ENCODE results near the gene CCDC59. TPM values are rescaled to one million over a fixed set of nuclear protein-coding genes. Genes with fewer than 3 reads are reported as not detected.

CCDC59 gene
- total and polyA plus RNA-seq, 10 of the 15 experiments (the other 5 are each of a cell fraction or from before 2014, with no cell fraction given): 30.4 to 128 (median 84.0) TPM

- ChIA-PET SMC1A (ENCODE audit: uncharacterized antibody, unreplicated experiment) (interaction anchor here (0.6 to 0.8 kb wide), 2 partner anchors 27 to 151 kb away, joined by 3 to 6 read pairs; no protein-coding TSS in a partner anchor), RAD21 (ENCODE audit: unreplicated experiment) (interaction anchor here (0.6 to 0.9 kb wide), 2 partner anchors 29 to 709 kb away, joined by 3 read pairs; partner anchors contain the start of genes CCDC59 and METTL25), CTCF (interaction anchor here (0.6 to 1.3 kb wide), 4 partner anchors 685 to 737 kb away, joined by 3 to 5 read pairs (median 4); no protein-coding TSS in a partner anchor), POLR2A (no interaction called here)
- no TSS peak for BruUV-seq (replicated peaks)
- Histone ChIP-seq H3K27ac (ENCODE audit: control insufficient read depth, insufficient read depth) (no peak overlapping the region), H3K79me2 (ENCODE audit: control insufficient read depth, insufficient read depth, low read length) (no peaks in the 10 kb centered on the region), H4K20me1 (ENCODE audit: control insufficient read depth, insufficient read depth) (no peaks in the 10 kb centered on the region), H3K4me2 (ENCODE audit: control insufficient read depth, insufficient read depth) (no peak overlapping the region), H3K9ac (ENCODE audit: control insufficient read depth, insufficient read depth, low read length) (no peak overlapping the region), H2AFZ (ENCODE audit: control insufficient read depth, low read depth, low read length) (no peak overlapping the region), H3K4me1 (ENCODE audit: control insufficient read depth, insufficient read depth, low read length) (no peaks in the 10 kb centered on the region), H3K4me3 (no peak overlapping the region), H3K27me3 (replicated peaks in 1 of 2; ENCODE audit: control insufficient read depth in 2 of 2, insufficient read depth in 2 of 2, low read length in 1 of 2) (no peaks in the 10 kb centered on the region), H3K36me3 (ENCODE audit: control insufficient read depth in 2 of 2, insufficient read depth in 2 of 2, low read length in 1 of 2) (no peaks in the 10 kb centered on the region), H3K9me3 (replicated peaks; ENCODE audit: control insufficient read depth, insufficient read depth, low read length) (no peaks in the 10 kb centered on the region)
- WGBS (ENCODE audit: insufficient coverage, insufficient replicate concordance, low lambda C conversion rate, missing lambda C conversion rate): 88% methylated on average over 1 of the region's 1 CpG
- DNase-seq (ENCODE audit: low read depth, low spot score): no peak
- in situ Hi-C loops (cut with MboI): loop anchor here (10.0 kb wide), 1 partner anchor 675 kb away; no protein-coding TSS in a partner anchor
- intact Hi-C loops (cut with micrococcal nuclease; ENCODE audit: unreplicated experiment): no loop called here
- ATAC-seq: no peak
- no peak for FAIRE-seq
- TF ChIP-seq GATAD2B (conservative IDR thresholded peaks at IDR 0.05; ENCODE audit: low read depth) (no peak), CHD4 (IDR thresholded peaks at IDR 0.05) (no peak), ZNF687 (IDR thresholded peaks at IDR 0.05) (no peak), SP1 (IDR thresholded peaks at IDR 0.05; ENCODE audit: low read depth, low read length) (no peak), ZNF274 (IDR thresholded peaks at IDR 0.05; ENCODE audit: insufficient read depth, insufficient read length) (no peak), ZBTB33 (IDR thresholded peaks at IDR 0.05) (no peak), KAT2A (conservative IDR thresholded peaks at IDR 0.05; ENCODE audit: control insufficient read depth, low read depth, low read length) (no peak), BCLAF1 (IDR thresholded peaks at IDR 0.05) (no peak), ZBTB40 (IDR thresholded peaks at IDR 0.05; ENCODE audit: borderline replicate concordance) (no peak), TCF3 (IDR thresholded peaks at IDR 0.05; ENCODE audit: borderline replicate concordance, insufficient read depth, low read depth, low read length) (no peak), ZNF217 (IDR thresholded peaks at IDR 0.05) (no peak)
Measured at GRCh38 chr12:82329508-82329907, 28.7 kb downstream of the CCDC59 start.

All from GM12878 (cell line).